ENCODE data around the gene PIK3CD.

GRCh38 chr1:9624081-9624480 lies 27.4 kb upstream of the PIK3CD start:
- no peak for TF ChIP-seq CTCF (conservative IDR thresholded peaks at IDR 0.05)
- no peak for TF ChIP-seq EZH2 (IDR thresholded peaks at IDR 0.05; ENCODE audit: low read depth)

All from PC-9 (cell line).